Measurements from ENCODE around the gene SUSD3. TPM values are rescaled to one million over a fixed set of nuclear protein-coding genes. Genes with fewer than 3 reads are reported as not detected.

SUSD3 gene
- total and polyA plus RNA-seq, 2 of the 8 experiments (the other 6 are each of a cell fraction or from before 2014, with no cell fraction given): 5.5 to 35.4 TPM

- Histone ChIP-seq H3K36me3 (ENCODE audit: control insufficient read depth in 2 of 4, insufficient read depth in 4 of 4, low read length in 3 of 4) (peaks cover 0 to 4% (median 0%) of the 10 kb centered on the region in 4 experiments; a peak in 1 of 8 replicates), H3K9me3 (ENCODE audit: insufficient read depth in 2 of 2, low read depth in 1 of 2, low read length in 1 of 2) (no peaks in the 10 kb centered on the region), H4K8ac (ENCODE audit: extremely low read depth, insufficient read depth, low read length) (no peak overlapping the region), H2BK12ac (ENCODE audit: low read depth, low read length) (no peak overlapping the region), H3K27ac (ENCODE audit: low read depth, low read length) (no peak overlapping the region), H2BK15ac (ENCODE audit: low read length) (no peak overlapping the region), H3K4me2 (ENCODE audit: insufficient read depth in 1 of 2, low read depth in 2 of 2, low read length in 2 of 2) (no peak overlapping the region), H3K9ac (replicated peaks in 1 of 4; ENCODE audit: extremely low read depth in 1 of 4, low read depth in 3 of 4, low read length in 3 of 4) (no peak overlapping the region), H2BK5ac (ENCODE audit: low read depth, low read length) (no peak overlapping the region), H3K4me3 (ENCODE audit: extremely low read depth in 1 of 4, insufficient read depth in 2 of 4, low read depth in 3 of 4, low read length in 4 of 4) (no peak overlapping the region), H4K91ac (replicated peaks; ENCODE audit: insufficient read length, low read length) (no peak overlapping the region), H2BK120ac (replicated peaks; ENCODE audit: low read depth, low read length) (no peak overlapping the region), H3K4ac (replicated peaks; ENCODE audit: insufficient read length, low read depth, low read length) (no peak overlapping the region), H2AFZ (ENCODE audit: low read length) (no peak overlapping the region), H3K23me2 (ENCODE audit: low read depth, low read length) (peaks cover 14% of the 10 kb centered on the region; the same call in 1 of the 2 replicates), H2BK20ac (ENCODE audit: low read length) (no peak overlapping the region), H3K56ac (replicated peaks; ENCODE audit: insufficient read length, low read depth, low read length) (no peak overlapping the region), H3K4me1 (replicated peaks in 1 of 4; ENCODE audit: control insufficient read depth in 3 of 4, insufficient read depth in 4 of 4, low read length in 3 of 4) (peaks cover 0 to 36% (median 22%) of the 10 kb centered on the region in 4 experiments; a peak in 6 of 7 replicates), H3K18ac (ENCODE audit: extremely low read depth, low read length) (no peak overlapping the region), H2AK5ac (ENCODE audit: low read depth, low read length) (no peak overlapping the region), H3K79me1 (ENCODE audit: low read depth, low read length) (peaks cover 14% of the 10 kb centered on the region), H3K27me3 (replicated peaks in 1 of 4; ENCODE audit: control insufficient read depth in 3 of 4, extremely low read depth in 1 of 4, insufficient read depth in 3 of 4, low read length in 3 of 4) (no peaks in the 10 kb centered on the region; a peak in 1 of 7 replicates), H3K14ac (ENCODE audit: insufficient read length) (no peak overlapping the region), H3K23ac (ENCODE audit: insufficient read length) (no peak overlapping the region), H3K79me2 (ENCODE audit: control insufficient read depth in 1 of 2, insufficient read depth in 2 of 2, low read length in 2 of 2) (peaks cover 0 to 11% of the 10 kb centered on the region in 2 experiments; a peak in 1 of 4 replicates), H4K20me1 (replicated peaks in 1 of 2; ENCODE audit: control insufficient read depth in 1 of 2, insufficient read depth in 2 of 2, low read length in 2 of 2) (peaks cover 0 to 15% of the 10 kb centered on the region in 2 experiments), H4K5ac (ENCODE audit: insufficient read length, low read depth, low read length) (no peak overlapping the region)
- FAIRE-seq (no peak), DNase-seq (ENCODE audit: low read depth in 1 of 2, low spot score in 2 of 2) (no peak)
- ChIA-PET CTCF (ENCODE audit: partially characterized antibody) (interaction anchor here (0.6 to 3.5 kb wide), 11 partner anchors 10 to 176 kb away, joined by 3 to 17 read pairs (median 4); no protein-coding TSS in a partner anchor), POLR2A (ENCODE audit: partially characterized antibody) (interaction anchor here (0.6 to 1.0 kb wide), 3 partner anchors 8 to 63 kb away, joined by 3 read pairs; no protein-coding TSS in a partner anchor)
- 87% methylated on average over 8 of the region's 8 CpGs; no CpG with 5 or more reads in 1 of the 2 experiments for WGBS, 2 experiments (ENCODE audit: extremely low coverage in 1 of 2, insufficient coverage in 1 of 2, insufficient read length in 1 of 2, insufficient replicate concordance in 2 of 2, low coverage in 1 of 2, low lambda C conversion rate in 2 of 2, missing lambda C conversion rate in 1 of 2)
Measured at GRCh38 chr9:93129286-93129685, 70.8 kb downstream of the SUSD3 start.

Data from H1 (cell line).